MCF 10A (cell line): ENCODE results near the gene TM9SF4. TPM values are rescaled to one million over a fixed set of nuclear protein-coding genes. Genes with fewer than 3 reads are reported as not detected.

ENCODE experiments used
- BruUV-seq: library from RNA; stranded (reverse); fragments of 400-500 nt; replicated peaks from 2 replicates; lab custom pipeline; 2021; lab: Mats Ljungman, UMichigan
- CTCF ChIA-PET: fragments of 300-600 bp; sonication (Branson Sonifier 250); formaldehyde crosslinking; extraction: SDS; loops from one replicate; lab custom pipeline; 2021; ENCODE audit warnings: antibody characterized with exemption, inconsistent platforms; lab: Yijun Ruan, JAX
- POLR2A ChIA-PET: fragments of 300-600, 350-650 bp; sonication (Branson Sonifier 250); formaldehyde crosslinking; extraction: SDS; loops from one replicate; lab custom pipeline; 2020; ENCODE audit warnings: antibody characterized with exemption, inconsistent platforms; lab: Yijun Ruan, JAX
- DNase-seq: peaks from one replicate; pipeline ENCODE4 v3.0.0-alpha.2; 2018; ENCODE audit not compliant: unreplicated experiment
- H3K27ac Mint-ChIP-seq: one replicate; pipeline ENCODE4 v1.8.0; 2022; ENCODE audit warnings: mild to moderate bottlenecking, low read depth, mixed read lengths; ENCODE audit not compliant: unreplicated experiment
- H3K27me3 Mint-ChIP-seq: one replicate; pipeline ENCODE4 v1.8.0; 2022; ENCODE audit warnings: mixed read lengths; ENCODE audit not compliant: insufficient read depth, unreplicated experiment
- H3K36me3 Mint-ChIP-seq: one replicate; pipeline ENCODE4 v1.8.0; 2022; ENCODE audit warnings: mild to moderate bottlenecking, moderate library complexity, mixed read lengths; ENCODE audit not compliant: insufficient read depth, unreplicated experiment
- H3K4me1 Mint-ChIP-seq: one replicate; pipeline ENCODE4 v1.8.0; 2022; ENCODE audit warnings: mixed read lengths; ENCODE audit not compliant: insufficient read depth, unreplicated experiment
- H3K4me3 Mint-ChIP-seq: one replicate; pipeline ENCODE4 v1.8.0; 2022; ENCODE audit warnings: mild to moderate bottlenecking, moderate library complexity, mixed read lengths; ENCODE audit not compliant: unreplicated experiment
- H3K9me3 Mint-ChIP-seq: one replicate; pipeline ENCODE4 v1.8.0; 2022; ENCODE audit warnings: mixed read lengths; ENCODE audit not compliant: unreplicated experiment
- intact Hi-C: fragments of 100-400 bp; cut with micrococcal nuclease; formaldehyde crosslinking; loops from 2 replicates; pipeline ENCODE4 v1.14.1; 2022
- total RNA-seq: library from RNA; stranded (reverse); gene quantifications from 2 replicates; pipeline ENCODE4 v1.2.3, GENCODE V29; 2022
- TF ChIP-seq, protein P1 (sequence below): fragments of 200-600 bp; IDR thresholded peaks from one replicate; pipeline ENCODE4 v1.8.0; 2022; ENCODE audit warnings: antibody characterized with exemption, mild to moderate bottlenecking; ENCODE audit not compliant: unreplicated experiment

TM9SF4 gene
- total RNA-seq, 1 experiment from 2014 or later, result 52.3 TPM

DNA sequence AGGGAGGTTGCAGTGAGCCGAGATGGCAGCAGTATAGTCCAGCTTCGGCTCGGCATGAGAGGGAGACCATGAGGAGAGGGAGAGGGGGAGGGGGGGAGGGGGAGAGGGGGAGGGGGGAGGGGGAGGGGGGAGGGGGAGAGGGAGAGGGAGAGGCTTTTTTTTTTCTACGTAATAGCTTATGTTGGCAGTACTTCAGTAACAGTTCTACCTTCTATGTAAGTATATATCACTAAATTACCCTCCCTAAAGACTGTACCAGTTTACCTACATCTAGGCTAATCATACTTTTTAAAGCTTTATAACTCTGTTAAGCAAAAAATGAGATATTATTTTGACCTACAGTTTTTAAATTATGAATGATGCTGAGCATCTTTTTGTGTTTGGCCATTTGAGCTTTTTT lies 13.6 kb downstream of the TM9SF4 start:
- TF ChIP-seq, protein P1, sequence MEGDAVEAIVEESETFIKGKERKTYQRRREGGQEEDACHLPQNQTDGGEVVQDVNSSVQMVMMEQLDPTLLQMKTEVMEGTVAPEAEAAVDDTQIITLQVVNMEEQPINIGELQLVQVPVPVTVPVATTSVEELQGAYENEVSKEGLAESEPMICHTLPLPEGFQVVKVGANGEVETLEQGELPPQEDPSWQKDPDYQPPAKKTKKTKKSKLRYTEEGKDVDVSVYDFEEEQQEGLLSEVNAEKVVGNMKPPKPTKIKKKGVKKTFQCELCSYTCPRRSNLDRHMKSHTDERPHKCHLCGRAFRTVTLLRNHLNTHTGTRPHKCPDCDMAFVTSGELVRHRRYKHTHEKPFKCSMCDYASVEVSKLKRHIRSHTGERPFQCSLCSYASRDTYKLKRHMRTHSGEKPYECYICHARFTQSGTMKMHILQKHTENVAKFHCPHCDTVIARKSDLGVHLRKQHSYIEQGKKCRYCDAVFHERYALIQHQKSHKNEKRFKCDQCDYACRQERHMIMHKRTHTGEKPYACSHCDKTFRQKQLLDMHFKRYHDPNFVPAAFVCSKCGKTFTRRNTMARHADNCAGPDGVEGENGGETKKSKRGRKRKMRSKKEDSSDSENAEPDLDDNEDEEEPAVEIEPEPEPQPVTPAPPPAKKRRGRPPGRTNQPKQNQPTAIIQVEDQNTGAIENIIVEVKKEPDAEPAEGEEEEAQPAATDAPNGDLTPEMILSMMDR, result no peak
- intact Hi-C loops, result no loop called here
- H3K4me3 Mint-ChIP-seq, result no peak overlapping the region
- CTCF ChIA-PET, result interaction anchor here (0.5 kb wide), 1 partner anchor 456 kb away, joined by 3 read pairs; no protein-coding TSS in a partner anchor
- peaks cover 18% of the 10 kb centered on the region for H3K36me3 Mint-ChIP-seq
- POLR2A ChIA-PET, result interaction anchor here (0.8 to 1.0 kb wide), 2 partner anchors 10 to 11 kb away, joined by 3 to 4 read pairs; no protein-coding TSS in a partner anchor
- no TSS peak for BruUV-seq
- H3K4me1 Mint-ChIP-seq, result no peaks in the 10 kb centered on the region
- DNase-seq, result no peak
- no peaks in the 10 kb centered on the region for H3K9me3 Mint-ChIP-seq
- no peak overlapping the region for H3K27ac Mint-ChIP-seq
- no peaks in the 10 kb centered on the region for H3K27me3 Mint-ChIP-seq

DNA sequence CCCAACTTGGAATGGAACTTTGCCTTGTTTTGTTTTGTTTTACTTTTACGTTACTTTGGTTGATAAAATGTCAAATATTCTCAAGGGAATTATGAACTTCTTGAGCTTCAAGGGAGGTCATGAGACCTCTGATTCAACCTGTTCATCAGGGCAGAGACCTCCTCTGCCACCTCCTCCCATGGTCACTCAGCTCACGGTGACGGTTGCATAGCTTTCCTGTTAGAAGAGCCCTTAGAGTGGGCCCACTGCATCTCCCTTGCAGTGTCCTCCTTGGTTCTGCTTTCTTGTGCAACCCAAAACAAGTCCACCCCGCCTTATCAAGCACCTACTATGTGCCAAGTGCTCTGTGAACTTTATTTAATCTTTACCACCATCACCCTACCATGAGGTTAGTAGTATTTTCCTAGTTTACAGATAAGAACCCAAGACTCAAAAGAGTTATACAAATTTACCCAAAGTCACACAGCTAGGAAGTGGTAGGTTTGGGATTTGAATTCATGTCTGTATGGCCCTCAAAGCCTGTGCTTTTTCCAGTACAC lies 15.5 kb downstream of the TM9SF4 start:
- no peak for DNase-seq
- no peaks in the 10 kb centered on the region for H3K4me1 Mint-ChIP-seq
- no peak overlapping the region for H3K27ac Mint-ChIP-seq
- no peaks in the 10 kb centered on the region for H3K27me3 Mint-ChIP-seq
- ChIA-PET POLR2A (no interaction called here), CTCF (interaction anchor here (0.6 to 0.7 kb wide), 2 partner anchors 31 to 357 kb away, joined by 3 read pairs; no protein-coding TSS in a partner anchor)
- intact Hi-C loops, result no loop called here
- TF ChIP-seq, protein P1, result no peak
- no TSS peak for BruUV-seq
- H3K36me3 Mint-ChIP-seq, result peaks cover 21% of the 10 kb centered on the region
- H3K9me3 Mint-ChIP-seq, result no peaks in the 10 kb centered on the region
- H3K4me3 Mint-ChIP-seq, result no peak overlapping the region

DNA sequence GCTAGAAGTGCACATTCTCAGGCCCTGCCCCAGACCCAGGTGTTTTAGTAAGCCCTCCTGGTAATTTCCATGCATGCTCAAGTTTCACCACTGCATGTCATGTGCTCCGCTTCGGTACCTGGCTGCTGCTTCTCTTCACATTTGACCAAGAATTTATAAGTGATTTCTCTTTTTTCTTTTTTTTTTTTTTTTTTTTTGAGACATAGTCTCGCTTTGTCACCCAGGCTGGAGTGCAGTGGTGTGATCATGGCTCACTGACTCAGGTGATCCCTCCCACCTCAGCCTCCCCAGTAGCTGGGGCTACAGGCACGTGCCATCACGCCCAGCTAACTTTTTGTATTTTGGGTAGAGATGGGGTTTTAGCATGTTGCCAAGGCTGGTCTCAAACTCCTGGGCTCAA lies 16.0 kb downstream of the TM9SF4 start:
- H3K27ac Mint-ChIP-seq, result no peak overlapping the region

GRCh38 chr20:32126919-32127318 lies 17.4 kb downstream of the TM9SF4 start:
- no peaks in the 10 kb centered on the region for H3K9me3 Mint-ChIP-seq
- ChIA-PET CTCF (no interaction called here), POLR2A (interaction anchor here (0.6 kb wide), 2 partner anchors 40 to 73 kb away, joined by 3 read pairs; no protein-coding TSS in a partner anchor)
- H3K27ac Mint-ChIP-seq, result no peak overlapping the region
- H3K36me3 Mint-ChIP-seq, result peaks cover 25% of the 10 kb centered on the region
- no peak overlapping the region for H3K4me3 Mint-ChIP-seq
- TF ChIP-seq, protein P1, result no peak
- H3K4me1 Mint-ChIP-seq, result peaks cover 9% of the 10 kb centered on the region
- no TSS peak for BruUV-seq
- no peak for DNase-seq
- intact Hi-C loops, result no loop called here
- H3K27me3 Mint-ChIP-seq, result no peaks in the 10 kb centered on the region

More for the DNA sequence above, 16.0 kb downstream of the TM9SF4 start:
- TF ChIP-seq, protein P1, result no peak
- no peak overlapping the region for H3K4me3 Mint-ChIP-seq
- ChIA-PET CTCF (interaction anchor here (0.6 to 0.7 kb wide), 2 partner anchors 33 to 356 kb away, joined by 3 read pairs; no protein-coding TSS in a partner anchor), POLR2A (no interaction called here)
- no peak for DNase-seq
- H3K4me1 Mint-ChIP-seq, result no peaks in the 10 kb centered on the region
- no peaks in the 10 kb centered on the region for H3K9me3 Mint-ChIP-seq
- H3K27me3 Mint-ChIP-seq, result no peaks in the 10 kb centered on the region
- intact Hi-C loops, result no loop called here
- BruUV-seq, result no TSS peak
- H3K36me3 Mint-ChIP-seq, result peaks cover 25% of the 10 kb centered on the region
